Right forelimb (tissue), 1 donor: Measurements from ENCODE around the gene PFN3.
A peak's percentile ranks its signal among the peaks of the same experiment; 100 is the strongest.
"Not testable (repeated sequence)": the region's sequence is repeated elsewhere in the genome, so short reads cannot be mapped to it uniquely, and the experiment has no call there.

Experiments used
- DNase-seq: peaks from one replicate; pipeline ENCODE4 v3.0.0-alpha.2; 2018

PFN3 gene

GRCh38 chr5:177423671-177424070, 23.2 kb upstream of the PFN3 start:
- no peak for DNase-seq

- DNase-seq, result no peak
Measured at GRCh38 chr5:177421062-177421798, 20.8 kb upstream of the PFN3 start.

GRCh38 chr5:177420472-177420871, 20.0 kb upstream of the PFN3 start:
- not testable (repeated sequence) for DNase-seq

DNA sequence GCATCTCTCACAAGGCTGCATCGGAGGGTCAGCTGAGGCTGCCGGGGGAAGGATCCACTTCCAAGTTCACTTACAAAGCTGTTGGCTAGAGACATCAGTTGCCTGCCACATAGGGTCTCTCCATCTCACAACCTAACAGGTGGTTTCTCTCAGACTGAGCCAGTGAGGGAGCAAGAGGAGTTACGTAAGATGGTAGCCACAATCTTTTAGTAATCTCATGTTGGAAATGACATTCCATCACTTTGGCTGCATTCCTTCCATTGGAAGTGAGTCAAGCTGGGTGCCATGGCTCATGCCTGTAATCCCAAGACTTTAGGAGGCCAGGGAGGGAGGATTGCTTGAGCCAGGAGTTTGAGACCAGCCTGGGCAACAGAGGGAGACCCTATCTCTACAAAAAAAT, 18.6 kb upstream of the PFN3 start:
- no peak for DNase-seq

- DNase-seq, result not testable (repeated sequence)
Measured at GRCh38 chr5:177417081-177417480, 16.6 kb upstream of the PFN3 start.

- no peak for DNase-seq
Measured at GRCh38 chr5:177414481-177414880, 14.0 kb upstream of the PFN3 start.

DNA sequence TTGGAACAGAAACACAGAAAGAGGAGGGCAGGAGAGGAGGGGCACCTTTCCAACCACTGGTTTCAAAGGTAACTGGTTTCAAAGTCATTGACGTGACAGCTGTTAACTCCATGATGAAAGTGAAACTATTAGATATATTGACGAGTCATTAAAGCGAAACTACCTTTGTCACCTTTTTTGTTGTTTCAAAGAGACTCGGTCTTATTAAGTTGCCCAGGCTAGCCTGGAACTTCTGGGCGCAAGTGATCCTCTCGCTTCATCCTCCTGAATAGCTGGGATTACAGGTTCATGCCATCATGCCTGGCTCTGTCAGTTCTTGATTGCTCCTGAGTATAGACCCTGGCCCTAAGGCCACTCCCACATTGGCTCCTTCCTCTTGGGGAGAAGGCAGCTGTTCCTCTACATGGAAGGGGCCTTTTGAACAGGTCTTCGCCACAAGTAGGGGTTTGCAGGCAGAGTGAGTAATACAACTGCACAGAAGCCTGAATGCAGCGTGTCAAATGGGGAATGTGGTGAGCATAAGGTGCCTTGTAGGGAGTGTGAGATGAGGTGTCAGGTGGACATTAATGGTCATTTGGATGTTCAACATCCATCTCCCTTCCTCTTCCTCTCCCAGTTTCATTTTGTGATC, 12.3 kb upstream of the PFN3 start:
- no peak for DNase-seq

- no peak for DNase-seq
Measured at GRCh38 chr5:177410575-177410974, 10.1 kb upstream of the PFN3 start.

GRCh38 chr5:177409043-177409801, 8.8 kb upstream of the PFN3 start, which contains the start of gene F12:
Gene F12, minus strand, starts transcription at chr5:177409564. Its CDS starts 37 bp downstream, at chr5:177409527.
- DNase-seq, result no peak

- DNase-seq, result no peak
Measured at GRCh38 chr5:177405805-177406204, 5.3 kb upstream of the PFN3 start.

DNA sequence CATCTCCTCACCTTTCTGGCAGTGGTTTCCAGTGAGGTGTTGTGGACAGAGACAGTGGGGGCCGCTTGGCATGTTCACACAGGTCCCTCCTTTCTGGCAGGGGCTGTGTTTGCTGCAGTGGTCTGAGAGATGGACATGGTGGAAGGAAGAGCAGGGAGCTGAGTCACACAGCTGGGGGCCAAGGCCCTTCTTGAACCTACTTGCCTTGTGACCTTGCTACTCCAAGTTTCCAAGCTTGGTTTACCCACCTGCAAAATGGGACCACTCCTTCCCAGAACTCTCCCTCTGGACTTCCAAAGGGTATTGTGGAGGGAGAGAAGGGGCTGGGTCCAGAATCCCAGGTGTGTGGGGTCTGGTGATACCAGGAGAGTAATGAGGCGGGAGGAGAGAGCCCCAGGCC, 4.9 kb upstream of the PFN3 start:
- no peak for DNase-seq

GRCh38 chr5:177404641-177405179, 4.2 kb upstream of the PFN3 start:
- DNase-seq, result no peak

DNA sequence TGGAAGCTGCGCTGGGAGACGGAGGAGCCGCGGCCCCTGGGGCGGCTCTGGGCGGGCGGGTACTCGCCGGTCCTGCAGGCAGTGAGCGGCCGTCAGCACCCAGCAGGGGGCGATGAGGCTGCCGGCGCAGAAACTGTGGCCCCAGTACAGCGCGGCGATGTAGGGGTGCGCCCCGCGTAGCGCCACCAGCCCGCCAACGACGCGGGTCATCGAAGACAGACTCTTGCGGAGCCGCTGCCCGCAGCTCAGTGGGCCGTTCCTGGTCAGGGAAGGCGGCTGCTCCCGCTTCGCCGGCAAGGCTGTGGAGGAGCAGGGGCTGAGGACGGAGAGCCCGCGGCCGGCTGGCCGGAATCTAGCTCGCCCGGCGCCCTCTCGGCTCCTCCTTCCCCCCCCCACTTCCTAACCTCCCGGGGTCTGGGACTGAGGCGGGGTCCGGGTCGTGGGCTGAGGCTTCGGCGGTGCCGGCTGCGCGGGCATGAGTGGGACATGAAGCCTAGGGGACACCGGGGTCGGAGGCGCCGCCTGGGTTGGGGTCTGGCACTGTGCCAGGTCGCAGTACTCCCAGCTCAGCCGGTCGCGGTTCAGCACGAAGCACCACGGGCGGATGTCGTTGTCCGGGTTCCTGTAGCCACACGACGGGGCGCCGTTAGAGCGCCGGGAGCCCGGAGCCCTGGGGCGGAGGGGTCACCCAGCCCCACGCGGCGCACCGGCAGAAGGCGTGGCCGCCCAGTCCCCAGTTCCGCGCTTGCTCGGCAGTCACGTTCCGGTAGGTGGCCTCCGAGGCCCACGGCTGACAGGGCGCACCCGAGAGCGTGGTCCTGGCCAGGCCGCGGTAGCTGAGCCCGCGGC, 3.6 kb upstream of the PFN3 start:
- peak; percentile 88 for DNase-seq

GRCh38 chr5:177403102-177403791, 2.8 kb upstream of the PFN3 start:
- no peak for DNase-seq

DNA sequence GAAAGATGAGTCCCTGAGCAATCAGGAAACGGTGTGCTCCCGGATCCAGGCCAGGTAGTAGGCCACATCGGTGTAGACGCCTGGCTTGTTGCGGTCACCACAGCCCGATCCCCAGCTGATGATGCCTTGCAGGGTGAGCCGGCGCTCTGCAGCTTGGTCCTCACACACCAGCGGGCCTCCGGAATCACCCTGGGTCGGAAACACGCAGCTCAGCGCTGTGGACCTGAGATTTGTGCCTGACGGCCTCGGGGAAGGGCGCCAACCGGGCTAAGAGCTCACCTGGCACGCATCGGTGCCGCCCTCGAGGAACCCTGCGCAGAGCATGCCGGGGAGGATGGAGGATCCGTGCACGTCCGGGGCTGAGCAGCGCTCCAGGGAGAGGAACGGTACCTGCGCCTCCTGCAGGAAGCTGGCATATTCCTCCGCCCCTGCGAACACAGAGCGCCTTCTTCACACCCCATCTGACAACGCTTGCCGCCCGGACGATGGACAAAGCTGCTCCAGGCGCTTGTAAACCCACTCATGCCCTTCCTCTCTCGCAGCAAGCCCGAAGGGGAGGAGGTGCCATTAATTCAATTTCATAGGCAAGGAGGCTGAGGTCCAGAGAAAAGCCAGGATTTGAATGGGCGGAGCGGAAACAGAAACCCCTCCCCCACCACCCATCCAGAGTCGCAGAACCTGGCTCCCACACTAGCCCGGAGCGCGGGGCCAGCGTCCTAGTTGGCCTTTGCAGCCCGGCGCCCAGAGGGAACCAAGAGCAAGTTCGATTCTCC, 2.0 kb upstream of the PFN3 start:
- DNase-seq, result no peak

- DNase-seq, result no peak
Measured at GRCh38 chr5:177397875-177398390, 2.5 kb downstream of the PFN3 start.

DNA sequence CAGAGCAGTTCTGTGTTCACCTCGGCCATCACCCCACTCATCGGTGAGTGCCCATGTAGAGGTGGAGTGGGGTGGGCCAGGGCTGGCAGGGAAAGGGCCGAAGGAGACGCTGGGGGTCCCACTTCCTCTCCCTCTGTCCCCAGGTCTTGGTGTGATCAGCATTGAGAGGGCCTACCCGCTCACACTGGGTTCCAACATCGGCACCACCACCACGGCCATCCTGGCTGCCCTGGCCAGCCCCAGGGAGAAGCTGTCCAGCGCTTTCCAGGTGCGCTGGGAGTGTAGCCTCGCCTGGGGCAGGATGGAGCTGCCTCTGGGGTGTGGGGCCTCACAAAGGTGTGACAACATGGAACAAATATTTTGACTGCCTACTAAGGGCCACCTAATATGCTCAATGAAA, 3.7 kb downstream of the PFN3 start:
- DNase-seq, result no peak

DNA sequence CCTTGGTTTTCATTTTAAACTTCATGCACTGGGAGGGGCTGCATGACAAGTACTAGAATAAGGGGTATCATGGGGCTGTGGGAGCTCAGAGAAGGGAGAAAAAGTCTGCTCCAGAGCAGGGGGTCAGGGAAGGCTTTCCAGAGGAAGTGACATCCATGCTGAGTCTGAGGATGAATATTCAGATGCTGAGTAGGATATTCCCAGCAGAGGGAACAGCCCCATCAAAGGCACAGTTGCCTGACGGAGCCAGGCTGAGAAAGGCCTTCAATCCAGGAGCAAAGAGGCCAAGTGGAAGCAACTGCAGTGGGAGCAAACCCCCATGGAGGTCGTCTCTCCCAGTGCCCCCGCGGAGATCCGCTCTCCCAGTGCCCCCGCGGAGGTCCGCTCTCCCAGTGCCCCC, 4.4 kb downstream of the PFN3 start:
- no peak for DNase-seq

GRCh38 chr5:177393990-177394389, 6.5 kb downstream of the PFN3 start:
- DNase-seq, result no peak

- DNase-seq, result no peak
Measured at GRCh38 chr5:177393206-177393765, 7.2 kb downstream of the PFN3 start.

GRCh38 chr5:177392765-177393164, 7.7 kb downstream of the PFN3 start:
- no peak for DNase-seq
